Mesenteric fat pad (tissue), 1 donor: Measurements from ENCODE around the gene PPP2R5C. TPM values are rescaled to one million over a fixed set of nuclear protein-coding genes. Genes with fewer than 3 reads are reported as not detected.

Source experiments
- DNase-seq: peaks from one replicate; pipeline ENCODE4 v3.0.0-alpha.2; 2020; ENCODE audit warnings: low spot score
- total RNA-seq: library from RNA; stranded (reverse); fragmentation: NEBNext Ultra II Directional; extraction: Animal tissue kit (Norgen Biotek cat#: 25700); gene quantifications from one replicate; pipeline ENCODE4 v1.2.1, GENCODE V29; 2021
- donor health status: DM: yes; HTN: yes; CAD: no.

The PPP2R5C gene
- total RNA-seq, 1 donor from 2014 or later: 124 TPM

- no peak for DNase-seq
Measured at GRCh38 chr14:101813833-101814232, 52.3 kb downstream of the PPP2R5C start.

GRCh38 chr14:101814934-101815333, 53.4 kb downstream of the PPP2R5C start:
- DNase-seq: no peak

- DNase-seq: no peak
Measured at GRCh38 chr14:101815994-101816393, 54.5 kb downstream of the PPP2R5C start.

GRCh38 chr14:101817501-101818001, 56.0 kb downstream of the PPP2R5C start:
- DNase-seq: no peak

- no peak for DNase-seq
Measured at GRCh38 chr14:101819251-101819990, 57.9 kb downstream of the PPP2R5C start.

GRCh38 chr14:101820283-101820798, 58.8 kb downstream of the PPP2R5C start:
- no peak for DNase-seq

GRCh38 chr14:101821528-101821927, 60.0 kb downstream of the PPP2R5C start:
- DNase-seq: no peak

GRCh38 chr14:101823066-101823465, 61.6 kb downstream of the PPP2R5C start:
- no peak for DNase-seq

GRCh38 chr14:101823511-101824120, 62.1 kb downstream of the PPP2R5C start:
- DNase-seq: no peak

GRCh38 chr14:101824339-101824727, 62.8 kb downstream of the PPP2R5C start:
- DNase-seq: no peak

GRCh38 chr14:101825797-101826196, 64.3 kb downstream of the PPP2R5C start:
- DNase-seq: no peak

- DNase-seq: no peak
Measured at GRCh38 chr14:101826351-101826750, 64.8 kb downstream of the PPP2R5C start.

GRCh38 chr14:101827286-101827685, 65.8 kb downstream of the PPP2R5C start:
- DNase-seq: no peak

- no peak for DNase-seq
Measured at GRCh38 chr14:101828046-101828445, 66.5 kb downstream of the PPP2R5C start.

- no peak for DNase-seq
Measured at GRCh38 chr14:101830271-101830670, 68.8 kb downstream of the PPP2R5C start.

GRCh38 chr14:101833045-101833444, 71.5 kb downstream of the PPP2R5C start:
- DNase-seq: no peak

- DNase-seq: no peak
Measured at GRCh38 chr14:101834397-101834796, 72.9 kb downstream of the PPP2R5C start.

GRCh38 chr14:101834800-101835547, 73.5 kb downstream of the PPP2R5C start:
- DNase-seq: no peak

GRCh38 chr14:101835566-101835965, 74.1 kb downstream of the PPP2R5C start:
- no peak for DNase-seq

GRCh38 chr14:101836135-101836534, 74.6 kb downstream of the PPP2R5C start:
- no peak for DNase-seq

GRCh38 chr14:101838476-101838875, 77.0 kb downstream of the PPP2R5C start:
- DNase-seq: no peak

- DNase-seq: no peak
Measured at GRCh38 chr14:101839236-101839635, 77.7 kb downstream of the PPP2R5C start.
